NCI-H2029 (cell line): ENCODE data around the gene WDR17.
"Not testable (repeated sequence)": the region's sequence is repeated elsewhere in the genome, so short reads cannot be mapped to it uniquely, and the experiment has no call there.

Experiments used
- DNase-seq: peaks from one replicate; lab custom pipeline; 2025; lab: John Stamatoyannopoulos, UW

Gene WDR17

GRCh38 chr4:176193126-176193525 is 127.5 kb downstream of the WDR17 start:
- no peak for DNase-seq

DNA sequence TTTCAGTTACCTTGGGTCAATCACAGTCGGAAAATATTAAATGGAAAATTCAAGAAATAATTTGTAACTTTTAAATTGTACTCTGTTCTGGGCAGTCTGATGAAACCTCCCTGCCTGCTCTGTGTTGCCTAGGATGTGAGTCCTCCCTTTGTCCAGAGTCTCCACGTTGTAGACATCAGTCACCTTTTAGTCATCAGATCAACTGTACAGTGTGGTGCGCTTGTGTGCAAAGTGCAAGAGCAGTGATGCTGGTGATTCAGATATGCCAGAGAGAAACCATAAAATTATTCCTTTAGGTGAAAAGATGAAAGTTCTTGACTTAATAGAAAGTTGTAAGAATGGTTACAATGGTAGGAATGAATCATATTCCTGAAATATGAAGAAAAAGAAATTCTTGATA is 128.3 kb downstream of the WDR17 start:
- no peak for DNase-seq

GRCh38 chr4:176195184-176195978 is 129.7 kb downstream of the WDR17 start, which contains the start of gene SPATA4:
TSS of gene SPATA4 (minus strand) at chr4:176195585. CDS start at chr4:176195562, 23 bp downstream.
- DNase-seq = peak; percentile 91

- peak; percentile 10 for DNase-seq
Measured at GRCh38 chr4:176198316-176198903, 132.8 kb downstream of the WDR17 start.

DNA sequence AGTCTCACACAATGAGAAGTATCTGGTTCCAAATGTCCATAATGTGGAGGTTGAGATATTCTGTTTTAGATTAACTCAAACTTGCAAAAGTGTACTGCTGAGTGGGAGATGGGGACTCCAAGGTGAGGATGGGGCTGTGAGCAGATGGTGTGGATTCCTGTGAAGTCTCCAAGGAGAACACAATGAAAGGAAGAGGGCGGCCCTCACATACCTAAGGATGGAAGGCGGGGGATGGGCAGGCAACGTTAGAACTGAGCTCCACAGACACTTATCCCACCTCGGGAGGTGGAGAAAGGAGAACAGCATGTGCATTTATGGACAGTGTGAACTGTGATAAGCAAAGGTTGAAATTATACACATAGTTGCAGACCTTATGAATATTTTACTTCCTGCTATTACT is 139.7 kb downstream of the WDR17 start:
- DNase-seq = no peak

DNA sequence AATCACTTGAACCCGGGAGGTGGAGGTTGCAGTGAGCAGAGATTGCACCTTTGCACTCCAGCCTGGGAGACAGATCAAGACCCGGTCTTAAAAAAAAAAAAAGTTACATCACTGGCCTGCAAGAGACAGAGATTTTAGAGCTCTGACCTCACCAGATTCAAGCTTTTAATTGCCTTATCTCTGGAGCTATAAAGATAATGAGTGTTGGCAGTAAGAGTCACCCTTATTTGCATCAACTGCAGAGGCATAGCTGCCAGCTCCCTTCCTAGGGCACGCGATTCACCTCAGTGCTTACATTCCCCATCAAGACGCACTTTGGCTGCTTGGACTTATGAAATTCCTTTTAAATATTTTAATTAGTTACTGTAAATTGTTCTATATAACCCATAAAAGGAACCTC is 142.2 kb downstream of the WDR17 start:
- no peak for DNase-seq

GRCh38 chr4:176209535-176209934 is 143.9 kb downstream of the WDR17 start:
- DNase-seq = no peak

GRCh38 chr4:176210101-176210500 is 144.5 kb downstream of the WDR17 start:
- DNase-seq = no peak

- DNase-seq = no peak
Measured at GRCh38 chr4:176210579-176211296, 145.1 kb downstream of the WDR17 start.

GRCh38 chr4:176212351-176212750 is 146.7 kb downstream of the WDR17 start:
- DNase-seq = not testable (repeated sequence)

DNA sequence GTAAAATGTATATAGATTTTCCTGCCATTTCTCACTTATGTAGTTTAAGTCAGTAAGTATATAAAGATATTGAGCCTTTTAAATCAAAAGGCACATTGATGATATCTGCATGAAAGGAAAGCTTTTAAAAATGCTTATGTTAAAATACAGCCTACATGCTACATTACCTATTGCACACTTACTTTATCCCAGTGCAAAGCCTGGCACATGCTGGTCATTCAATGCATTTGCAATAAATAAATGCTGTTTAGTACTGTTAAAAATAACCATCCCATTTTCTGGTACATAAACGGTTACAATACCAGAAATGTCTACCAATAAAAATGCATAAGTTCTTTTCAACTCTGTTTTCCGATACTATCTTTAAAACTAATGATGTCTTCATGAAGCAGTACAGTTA is 151.9 kb downstream of the WDR17 start:
- no peak for DNase-seq

DNA sequence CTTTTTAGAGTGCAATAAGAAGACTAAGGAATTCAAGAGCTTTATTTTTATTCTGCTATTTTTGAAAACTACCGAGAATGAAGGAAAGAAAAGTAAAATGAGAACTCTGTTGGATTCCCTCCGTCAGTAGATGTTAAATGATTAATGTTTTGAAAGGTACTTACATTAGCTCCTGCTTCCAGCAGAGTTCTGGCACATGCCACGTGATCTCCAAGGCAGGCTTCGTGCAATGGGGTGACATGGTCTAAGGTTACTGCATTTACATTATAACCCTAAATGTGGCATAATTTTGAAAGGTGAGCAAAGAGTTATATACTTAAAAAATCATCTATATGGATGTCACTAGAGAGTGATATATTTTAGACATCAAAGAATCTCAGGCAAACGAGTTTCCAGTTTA is 156.5 kb downstream of the WDR17 start:
- DNase-seq = no peak

DNA sequence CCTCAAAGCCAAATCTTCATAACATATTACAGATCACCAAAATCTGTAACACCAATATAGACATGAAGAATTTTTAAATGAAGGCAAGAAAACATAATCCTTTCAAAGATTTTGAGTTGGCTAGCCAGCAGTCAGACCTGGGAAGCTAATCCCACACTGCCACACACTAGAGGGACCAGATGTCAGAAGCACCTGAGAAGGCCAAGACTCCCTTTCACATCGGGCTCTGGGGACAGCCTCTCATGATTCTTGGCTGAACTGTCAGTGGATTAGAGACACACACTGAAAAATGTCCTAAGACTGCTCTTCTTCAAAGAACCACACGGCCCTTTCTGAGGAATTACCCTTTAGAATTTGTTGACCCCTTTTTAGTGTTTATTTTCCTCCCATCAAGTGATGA is 157.9 kb downstream of the WDR17 start:
- no peak for DNase-seq

GRCh38 chr4:176226736-176227135 is 161.1 kb downstream of the WDR17 start:
- DNase-seq = no peak

- DNase-seq = no peak
Measured at GRCh38 chr4:176229645-176230044, 164.0 kb downstream of the WDR17 start.
